Measurements from ENCODE around the gene BMPR1B. TPM values are rescaled to one million over a fixed set of nuclear protein-coding genes. Genes with fewer than 3 reads are reported as not detected.

BMPR1B gene
- total and polyA plus RNA-seq, 2 donors (not counting 1 experiment from before 2014, with no cell fraction given): not detected

- no peaks in the 10 kb centered on the region for H3K27me3 Mint-ChIP-seq
- H4K20me1 ChIP-seq (ENCODE audit: control insufficient read depth, insufficient read depth, low read length, poor library complexity, severe bottlenecking): no peaks in the 10 kb centered on the region
- DNase-seq: no peak
- CTCF ChIA-PET: no interaction called here
- no peak overlapping the region for H3K9ac ChIP-seq (ENCODE audit: low read length)
- H3K79me2 ChIP-seq (ENCODE audit: control insufficient read depth, insufficient read depth, low read length): no peaks in the 10 kb centered on the region
- no peak overlapping the region for H3K27ac Mint-ChIP-seq
- H3K36me3 ChIP-seq (replicated peaks in 1 of 2; ENCODE audit: control extremely low read depth in 1 of 2, control insufficient read depth in 1 of 2, extremely low read depth in 1 of 2, insufficient read depth in 2 of 2, low read length in 1 of 2): no peaks in the 10 kb centered on the region
- no peak overlapping the region for H3K27ac ChIP-seq (ENCODE audit: low read length in 2 of 2)
- H3K4me1 Mint-ChIP-seq: no peaks in the 10 kb centered on the region
- no peak overlapping the region for H2AFZ ChIP-seq (ENCODE audit: insufficient read depth, low read depth, low read length, poor library complexity, severe bottlenecking)
- H3K27me3 ChIP-seq (replicated peaks in 1 of 4; ENCODE audit: control extremely low read depth in 1 of 4, control insufficient read depth in 3 of 4, insufficient read depth in 4 of 4, low read length in 3 of 4): no peaks in the 10 kb centered on the region
- H3K4me3 Mint-ChIP-seq: no peak overlapping the region
- H3K4me1 ChIP-seq (ENCODE audit: control insufficient read depth in 2 of 2, insufficient read depth in 2 of 2, low read length in 2 of 2): no peaks in the 10 kb centered on the region
- no peak for TF ChIP-seq CTCF (IDR thresholded peaks at IDR 0.05)
- TF ChIP-seq EZH2 (IDR thresholded peaks at IDR 0.05; ENCODE audit: borderline replicate concordance, insufficient read depth, low read depth, low read length, poor library complexity, severe bottlenecking): no peak
- peaks cover 0 to 1% (median 0%) of the 10 kb centered on the region in 3 donors for H3K9me3 ChIP-seq (ENCODE audit: control extremely low read depth in 1 of 3, control insufficient read depth in 2 of 3, insufficient read depth in 1 of 3, low read length in 2 of 3)
- intact Hi-C loops (cut with micrococcal nuclease): no loop called here
- 96% methylated on average over 3 of the region's 6 CpGs for WGBS (ENCODE audit: insufficient coverage)
- POLR2A ChIA-PET: no interaction called here
- H3K4me2 ChIP-seq (replicated peaks; ENCODE audit: low read depth, low read length, poor library complexity, severe bottlenecking): no peak overlapping the region
- no peak overlapping the region for H3K4me3 ChIP-seq (ENCODE audit: control extremely low read depth in 1 of 5, extremely low read depth in 1 of 5, insufficient read depth in 1 of 5, low read depth in 2 of 5, low read length in 4 of 5)
- H3K9me3 Mint-ChIP-seq (ENCODE audit: insufficient read depth): no peaks in the 10 kb centered on the region
- no peak for ATAC-seq (ENCODE audit: low read depth)
Measured at GRCh38 chr4:95118497-95118896, 360.7 kb downstream of the BMPR1B start.

- no peaks in the 10 kb centered on the region for H3K4me1 ChIP-seq (ENCODE audit: control insufficient read depth in 2 of 2, insufficient read depth in 2 of 2, low read length in 2 of 2)
- H3K36me3 ChIP-seq (replicated peaks in 1 of 2; ENCODE audit: control extremely low read depth in 1 of 2, control insufficient read depth in 1 of 2, extremely low read depth in 1 of 2, insufficient read depth in 2 of 2, low read length in 1 of 2): no peaks in the 10 kb centered on the region
- WGBS (ENCODE audit: insufficient coverage): no CpG with 5 or more reads among the region's 2 CpGs
- intact Hi-C loops (cut with micrococcal nuclease): no loop called here
- H3K4me3 ChIP-seq (ENCODE audit: control extremely low read depth in 1 of 5, extremely low read depth in 1 of 5, insufficient read depth in 1 of 5, low read depth in 2 of 5, low read length in 4 of 5): no peak overlapping the region
- ATAC-seq (ENCODE audit: low read depth): no peak
- H3K4me1 Mint-ChIP-seq: no peaks in the 10 kb centered on the region
- H3K4me2 ChIP-seq (replicated peaks; ENCODE audit: low read depth, low read length, poor library complexity, severe bottlenecking): no peak overlapping the region
- H4K20me1 ChIP-seq (ENCODE audit: control insufficient read depth, insufficient read depth, low read length, poor library complexity, severe bottlenecking): no peaks in the 10 kb centered on the region
- H3K9me3 Mint-ChIP-seq (ENCODE audit: insufficient read depth): no peaks in the 10 kb centered on the region
- H3K4me3 Mint-ChIP-seq: no peak overlapping the region
- peaks cover 0 to 1% (median 0%) of the 10 kb centered on the region in 3 donors for H3K9me3 ChIP-seq (ENCODE audit: control extremely low read depth in 1 of 3, control insufficient read depth in 2 of 3, insufficient read depth in 1 of 3, low read length in 2 of 3)
- H3K27me3 Mint-ChIP-seq: no peaks in the 10 kb centered on the region
- ChIA-PET POLR2A (no interaction called here), CTCF (no interaction called here)
- H3K9ac ChIP-seq (ENCODE audit: low read length): no peak overlapping the region
- H2AFZ ChIP-seq (ENCODE audit: insufficient read depth, low read depth, low read length, poor library complexity, severe bottlenecking): no peak overlapping the region
- H3K27me3 ChIP-seq (replicated peaks in 1 of 4; ENCODE audit: control extremely low read depth in 1 of 4, control insufficient read depth in 3 of 4, insufficient read depth in 4 of 4, low read length in 3 of 4): no peaks in the 10 kb centered on the region
- no peak overlapping the region for H3K27ac Mint-ChIP-seq
- H3K79me2 ChIP-seq (ENCODE audit: control insufficient read depth, insufficient read depth, low read length): no peaks in the 10 kb centered on the region
- TF ChIP-seq CTCF (IDR thresholded peaks at IDR 0.05) (no peak), EZH2 (IDR thresholded peaks at IDR 0.05; ENCODE audit: borderline replicate concordance, insufficient read depth, low read depth, low read length, poor library complexity, severe bottlenecking) (no peak)
- DNase-seq: no peak
- H3K27ac ChIP-seq (ENCODE audit: low read length in 2 of 2): no peak overlapping the region
Measured at GRCh38 chr4:95120456-95120855, 362.7 kb downstream of the BMPR1B start.
